SK-N-SH (cell line): ENCODE data around the gene CDH13. TPM values are rescaled to one million over a fixed set of nuclear protein-coding genes. Genes with fewer than 3 reads are reported as not detected.

Source experiments
- CTCF ChIA-PET: fragments of 300-600, 350-600 bp; formaldehyde crosslinking; extraction: SDS; loops from one replicate; lab custom pipeline; 2021; lab: Yijun Ruan, JAX
- POLR2A ChIA-PET: fragments of 350-600 bp; sonication (Branson Sonifier 250); formaldehyde crosslinking; extraction: SDS; loops from one replicate; lab custom pipeline; 2020; ENCODE audit warnings: antibody characterized with exemption, inconsistent platforms; lab: Yijun Ruan, JAX
- DNase-seq: peaks from one replicate; pipeline ENCODE4 v3.0.0; 2012
- H2AFZ ChIP-seq: fragments of 200-600 bp; sonication (generic); 2 replicates; pipeline ENCODE4 v1.8.1; 2016; ENCODE audit warnings: antibody characterized with exemption, mild to moderate bottlenecking, low read depth
- H3F3A ChIP-seq: fragments of 200-600 bp; sonication (generic); replicated peaks from 2 replicates; pipeline ENCODE3; 2016; ENCODE audit warnings: antibody characterized with exemption, mild to moderate bottlenecking; ENCODE audit not compliant: insufficient read depth
- H3K27ac ChIP-seq, 2 experiments: fragments of 200-500 bp in 1 of 2; fragments of 200-600 bp in 1 of 2; sonication (Bioruptor generic) in 1 of 2; sonication (generic), shearing (Covaris generic) in 1 of 2; 2 replicates each; pipeline versions ENCODE4 v1.5.1 to v1.6.1; 2014 to 2016; ENCODE audit warnings: low read depth in 2 of 2, inconsistent platforms in 1 of 2, low read length in 1 of 2, mild to moderate bottlenecking in 1 of 2, mixed read lengths in 1 of 2
- H3K27me3 ChIP-seq: fragments of 200-600 bp; sonication (generic), shearing (Covaris generic); 2 replicates; pipeline ENCODE4 v1.6.1; 2016; ENCODE audit warnings: mixed run types; ENCODE audit not compliant: insufficient read depth
- H3K36me3 ChIP-seq, 2 experiments: fragments of 200-500 bp in 1 of 2; fragments of 200-600 bp in 1 of 2; sonication (Bioruptor generic) in 1 of 2; sonication (generic) in 1 of 2; replicated peaks in 1 of 2; 2 replicates each; pipeline versions ENCODE3 to v1.5.1; 2014 to 2016; ENCODE audit warnings: low read length in 1 of 2, mild to moderate bottlenecking in 1 of 2; ENCODE audit not compliant: insufficient read depth in 2 of 2, control insufficient read depth in 1 of 2
- H3K4me1 ChIP-seq, 2 experiments: fragments of 200-500 bp in 1 of 2; fragments of 200-600 bp in 1 of 2; sonication (Bioruptor generic) in 1 of 2; sonication (generic), shearing (Covaris generic) in 1 of 2; 2 replicates each; pipeline versions ENCODE4 v1.5.1 to v1.6.1; 2014 to 2016; ENCODE audit warnings: low read depth in 1 of 2, low read length in 1 of 2, mixed run types in 1 of 2; ENCODE audit not compliant: insufficient read depth in 2 of 2, control insufficient read depth in 1 of 2
- H3K4me2 ChIP-seq: fragments of 200-600 bp; sonication (generic), shearing (Covaris generic); 2 replicates; pipeline ENCODE4 v1.6.1; 2017; ENCODE audit warnings: mixed run types
- H3K4me3 ChIP-seq, 2 experiments: fragments of 200-500 bp in 1 of 2; fragments of 200-600 bp in 1 of 2; sonication (Bioruptor generic) in 1 of 2; sonication (generic), shearing (Covaris generic) in 1 of 2; 2 replicates each; pipeline versions ENCODE4 v1.5.1 to v1.8.1; 2014 to 2016; ENCODE audit warnings: low read depth in 2 of 2, inconsistent platforms in 1 of 2, low read length in 1 of 2, mild to moderate bottlenecking in 1 of 2, mixed read lengths in 1 of 2, moderate library complexity in 1 of 2
- H3K79me2 ChIP-seq: fragments of 200-600 bp; sonication (generic); 2 replicates; pipeline ENCODE4 v1.8.1; 2017; ENCODE audit warnings: mild to moderate bottlenecking; ENCODE audit not compliant: insufficient read depth
- H3K9ac ChIP-seq: fragments of 200-600 bp; sonication (generic); 2 replicates; pipeline ENCODE4 v1.6.1; 2017; ENCODE audit warnings: mixed run types
- H3K9me2 ChIP-seq: fragments of 200-600 bp; sonication (generic); 2 replicates; pipeline ENCODE4 v1.6.1; 2017; ENCODE audit warnings: mixed run types
- H3K9me3 ChIP-seq: fragments of 200-600 bp; sonication (generic); 2 replicates; pipeline ENCODE4 v1.6.1; 2017; ENCODE audit warnings: mixed run types, mild to moderate bottlenecking, moderate library complexity
- H4K20me1 ChIP-seq: fragments of 200-600 bp; sonication (generic); 2 replicates; pipeline ENCODE4 v1.6.1; 2017; ENCODE audit warnings: mild to moderate bottlenecking, mixed run types; ENCODE audit not compliant: insufficient read depth
- CHD2 ChIP-seq: fragments of 150-350 bp; IDR thresholded peaks from 2 replicates; pipeline ENCODE4 v1.6.1; 2018; ENCODE audit warnings: low read length; ENCODE audit not compliant: partially characterized antibody
- ELF1 ChIP-seq: IDR thresholded peaks from 2 replicates; pipeline ENCODE4 v1.4.0; 2012
- EZH2phosphoT487 ChIP-seq: fragments of 200-600 bp; sonication (generic); IDR thresholded peaks from 2 replicates; pipeline ENCODE4 v1.6.1; 2017; ENCODE audit warnings: low read depth, mixed run types, mild to moderate bottlenecking, antibody characterized with exemption, moderate library complexity, borderline replicate concordance
- FOSL2 ChIP-seq: IDR thresholded peaks from 2 replicates; pipeline ENCODE4 v1.4.0; 2012; ENCODE audit warnings: low read depth, mild to moderate bottlenecking, moderate library complexity, borderline replicate concordance
- FOXJ3 ChIP-seq: sonication (generic); formaldehyde crosslinking; IDR thresholded peaks from 2 replicates; pipeline ENCODE4 v1.5.1; 2020; ENCODE audit warnings: mild to moderate bottlenecking, missing genetic modification reagents
- FOXM1 ChIP-seq: IDR thresholded peaks from 2 replicates; pipeline ENCODE4 v1.4.0; 2012; ENCODE audit warnings: low read depth, mild to moderate bottlenecking
- GABPA ChIP-seq: IDR thresholded peaks from 2 replicates; pipeline ENCODE4 v1.4.0; 2012; ENCODE audit warnings: low read depth, mild to moderate bottlenecking
- MEF2A ChIP-seq: IDR thresholded peaks from 2 replicates; pipeline ENCODE4 v1.4.0; 2012; ENCODE audit warnings: low read depth, borderline replicate concordance
- MXI1 ChIP-seq: IDR thresholded peaks from 2 replicates; pipeline ENCODE4 v1.6.1; 2012; ENCODE audit warnings: mild to moderate bottlenecking, low read depth, low read length, improper control_type of control experiment
- NFIC ChIP-seq: IDR thresholded peaks from 2 replicates; pipeline ENCODE4 v1.4.0; 2012; ENCODE audit warnings: borderline replicate concordance
- POLR2AphosphoS5 ChIP-seq: IDR thresholded peaks from 2 replicates; pipeline ENCODE4 v1.6.1; 2012; ENCODE audit warnings: low read depth, low read length
- RCOR1 ChIP-seq: fragments of 150-350 bp; IDR thresholded peaks from 2 replicates; pipeline ENCODE4 v1.6.1; 2017; ENCODE audit warnings: antibody characterized with exemption, low read length
- RFX5 ChIP-seq: IDR thresholded peaks from 2 replicates; pipeline ENCODE4 v1.6.1; 2012; ENCODE audit warnings: mild to moderate bottlenecking, improper control_type of control experiment, low read length
- RXRA ChIP-seq: IDR thresholded peaks from 2 replicates; pipeline ENCODE4 v1.4.0; 2012; ENCODE audit warnings: low read depth, mild to moderate bottlenecking, borderline replicate concordance
- TAF1 ChIP-seq: IDR thresholded peaks from 2 replicates; pipeline ENCODE4 v1.6.1; 2012; ENCODE audit warnings: low read depth, mild to moderate bottlenecking, low read length, moderate library complexity, borderline replicate concordance
- TEAD4 ChIP-seq: IDR thresholded peaks from 2 replicates; pipeline ENCODE4 v1.4.0; 2012; ENCODE audit warnings: mild to moderate bottlenecking, borderline replicate concordance; ENCODE audit not compliant: insufficient read depth
- USF1 ChIP-seq: IDR thresholded peaks from 2 replicates; pipeline ENCODE4 v1.4.0; 2012; ENCODE audit warnings: low read depth, borderline replicate concordance
- USF2 ChIP-seq: fragments of 150-350 bp; IDR thresholded peaks from 2 replicates; pipeline ENCODE4 v1.6.1; 2017; ENCODE audit warnings: antibody characterized with exemption, low read length, low read depth, borderline replicate concordance
- WGBS: methylation state at CpG from one replicate; pipeline ENCODE4 v1.1.6; 2017; ENCODE audit warnings: low lambda C conversion rate; 5-methylcytosine and 5-hydroxymethylcytosine counted together
- polyA plus RNA-seq, 3 experiments: library from polyadenylated mRNA; depleted of rRNA; stranded (reverse); fragments of >200 nt; gene quantifications; 2 replicates each; pipeline ENCODE4 v1.2.3, GENCODE V29; 2012
- TF ChIP-seq, protein P1 (sequence below): IDR thresholded peaks from 2 replicates; pipeline ENCODE4 v1.4.0; 2012; ENCODE audit warnings: low read depth

CDH13 gene
- polyA plus RNA-seq, 1 of the 3 experiments (the other 2 are of a cell fraction), result 93.0 TPM

DNA sequence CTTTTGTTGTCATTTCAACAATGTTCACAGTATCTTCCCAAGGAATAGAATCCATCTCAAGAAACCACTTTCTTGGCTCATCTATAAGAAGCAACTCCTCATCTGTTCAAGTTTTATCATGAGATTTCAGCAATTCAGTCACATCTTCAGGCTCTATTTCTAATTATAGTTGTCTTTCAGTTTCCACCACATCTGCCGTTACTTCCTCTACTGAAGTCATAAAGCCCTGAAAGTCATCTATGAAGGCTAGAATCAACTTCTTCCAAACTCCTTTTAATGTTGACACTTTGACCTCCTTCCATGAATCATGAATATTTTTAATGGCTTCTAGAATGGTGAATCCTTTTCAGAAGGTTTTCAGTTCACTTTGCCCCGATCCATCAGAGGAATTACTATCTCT is 102.1 kb downstream of the CDH13 start (continued):
- TF ChIP-seq RXRA (no peak), ELF1 (no peak), FOXM1 (no peak), USF2 (no peak)

GRCh38 chr16:82730901-82731300 is 104.1 kb downstream of the CDH13 start:
- Histone ChIP-seq H3K4me2 (no peak overlapping the region), H3F3A (peaks cover 2% of the 10 kb centered on the region), H3K9ac (no peak overlapping the region), H4K20me1 (no peaks in the 10 kb centered on the region), H3K4me1 (no peaks in the 10 kb centered on the region; a peak in 2 of 4 replicates), H3K9me2 (no peaks in the 10 kb centered on the region), H3K27me3 (no peaks in the 10 kb centered on the region), H2AFZ (no peak overlapping the region), H3K9me3 (peaks cover 9% of the 10 kb centered on the region; the same call in 1 of the 2 replicates), H3K79me2 (peaks cover 3% of the 10 kb centered on the region; the same call in 1 of the 2 replicates), H3K27ac (no peak overlapping the region), H3K36me3 (no peaks in the 10 kb centered on the region), H3K4me3 (no peak overlapping the region)
- ChIA-PET POLR2A (no interaction called here), CTCF (no interaction called here)
- TF ChIP-seq USF1, result no peak
- TF ChIP-seq FOXJ3 (CRISPR knock-in tag), result no peak
- no peak for TF ChIP-seq MXI1
- TF ChIP-seq FOSL2, result no peak
- TF ChIP-seq USF2, result no peak
- WGBS, result 48% methylated on average over 2 of the region's 2 CpGs
- DNase-seq, result no peak

DNA sequence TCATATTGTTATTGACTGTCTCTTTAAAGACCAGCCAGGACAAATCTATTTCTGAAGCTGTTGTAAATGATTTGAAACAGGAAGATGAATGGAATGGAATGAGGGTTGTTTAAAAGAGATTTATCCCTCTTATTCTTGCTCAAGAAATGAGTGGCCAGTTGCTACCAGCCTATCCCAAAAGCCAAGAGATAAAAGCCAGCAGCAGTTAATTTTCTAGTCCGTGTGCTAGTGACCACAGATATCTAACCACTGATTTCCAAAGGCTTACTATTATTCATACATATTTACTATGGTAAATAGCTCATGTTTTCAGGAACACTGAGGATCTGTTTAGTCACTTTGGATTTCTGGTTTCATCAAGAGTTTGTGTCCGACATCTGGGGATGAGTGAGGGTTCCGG is 105.7 kb downstream of the CDH13 start:
- Histone ChIP-seq H3K9me2 (no peaks in the 10 kb centered on the region), H3K9ac (no peak overlapping the region), H3K4me3 (no peak overlapping the region), H3K27me3 (no peaks in the 10 kb centered on the region), H3K27ac (no peak overlapping the region), H3K4me1 (no peaks in the 10 kb centered on the region; a peak in 2 of 4 replicates), H3K4me2 (no peak overlapping the region), H2AFZ (no peak overlapping the region), H3K79me2 (peaks cover 3% of the 10 kb centered on the region; the same call in 1 of the 2 replicates), H3K36me3 (no peaks in the 10 kb centered on the region), H4K20me1 (no peaks in the 10 kb centered on the region), H3F3A (peaks cover 7% of the 10 kb centered on the region), H3K9me3 (peaks cover 9% of the 10 kb centered on the region; the same call in 1 of the 2 replicates)
- POLR2A ChIA-PET, result no interaction called here
- DNase-seq, result no peak
- 49% methylated on average over 3 of the region's 3 CpGs for WGBS
- CTCF ChIA-PET, result no interaction called here
- TF ChIP-seq GABPA (no peak), RFX5 (no peak), CHD2 (no peak), POLR2AphosphoS5 (no peak), TEAD4 (no peak), USF1 (no peak), RCOR1 (no peak), NFIC (no peak), EZH2phosphoT487 (no peak), ELF1 (no peak), MEF2A (no peak), FOXJ3 (CRISPR knock-in tag) (no peak), TAF1 (no peak)
- TF ChIP-seq, protein P1, sequence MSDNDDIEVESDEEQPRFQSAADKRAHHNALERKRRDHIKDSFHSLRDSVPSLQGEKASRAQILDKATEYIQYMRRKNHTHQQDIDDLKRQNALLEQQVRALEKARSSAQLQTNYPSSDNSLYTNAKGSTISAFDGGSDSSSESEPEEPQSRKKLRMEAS, result no peak
